NCI-H748 (cell line): ENCODE results near the gene KANTR.

Source experiments
- DNase-seq: peaks from one replicate; lab custom pipeline; 2025; ENCODE audit not compliant: unreplicated experiment; lab: John Stamatoyannopoulos, UW

The KANTR gene

DNA sequence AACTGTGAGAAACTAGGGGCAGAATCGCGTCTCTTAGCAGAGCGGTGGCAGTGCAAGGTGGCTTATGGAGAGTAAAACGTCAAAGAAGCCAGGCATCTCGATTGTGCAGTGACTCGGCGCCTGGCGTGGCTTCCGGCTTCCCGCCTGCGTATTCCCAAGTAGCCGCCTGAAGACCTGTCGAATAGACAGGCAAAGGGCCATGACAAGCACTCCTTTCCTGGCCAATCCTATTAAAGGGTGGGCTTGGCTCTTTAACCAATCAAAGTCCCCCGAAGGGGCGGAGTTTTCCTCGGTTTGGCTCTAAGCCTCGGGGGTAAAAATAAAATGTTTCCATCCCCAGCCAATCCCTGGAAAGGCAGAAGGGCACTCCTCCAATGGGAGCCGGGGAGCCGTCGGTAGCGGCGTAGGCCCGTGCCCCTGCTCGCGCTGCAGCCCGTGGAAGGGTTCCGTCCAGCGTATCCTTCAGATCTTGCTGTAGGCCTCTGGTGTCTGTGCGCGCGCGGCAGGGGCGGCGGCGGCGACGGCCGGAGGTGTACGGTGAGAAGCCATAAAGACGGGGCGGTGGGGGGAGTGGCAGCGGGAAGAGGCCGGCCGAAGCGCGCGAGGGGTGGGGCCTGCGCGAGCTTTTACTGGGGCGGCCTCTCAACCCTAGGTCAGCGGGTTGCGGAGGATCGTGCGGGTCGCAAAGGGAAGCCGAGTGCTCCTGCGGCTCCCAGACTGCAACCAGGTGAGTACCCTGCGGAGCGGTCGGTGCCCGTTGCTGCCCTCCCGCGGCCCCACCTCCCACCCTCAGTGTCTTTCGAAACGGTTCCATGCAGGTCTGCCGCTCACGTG, at the start of gene KANTR:
Gene KANTR (plus strand): TSS at position 395 of the 834 bp plus-strand sequence. CDS start 30,131 bp downstream, outside the sequence.
- DNase-seq: peak; percentile 98

DNA sequence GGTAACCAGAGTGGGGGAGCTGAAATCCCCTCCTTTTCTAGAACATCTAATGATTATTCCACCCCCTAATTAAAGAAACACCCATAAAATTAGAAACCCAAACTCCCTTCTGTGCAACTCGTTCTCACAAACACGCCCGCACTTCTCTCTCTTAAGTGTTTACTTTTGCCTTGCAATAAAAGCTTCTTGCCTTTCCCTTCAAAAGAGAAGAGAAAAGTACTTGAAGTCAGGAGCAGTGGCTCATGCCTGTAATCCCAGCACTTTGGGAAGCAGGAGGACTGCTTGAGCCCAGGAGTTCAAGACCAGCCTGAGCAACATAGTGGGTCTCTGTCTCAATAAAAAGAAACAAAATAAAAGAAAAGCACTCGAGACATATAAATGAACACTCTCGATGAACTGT, 48.9 kb upstream of the KANTR start:
- DNase-seq: no peak

DNA sequence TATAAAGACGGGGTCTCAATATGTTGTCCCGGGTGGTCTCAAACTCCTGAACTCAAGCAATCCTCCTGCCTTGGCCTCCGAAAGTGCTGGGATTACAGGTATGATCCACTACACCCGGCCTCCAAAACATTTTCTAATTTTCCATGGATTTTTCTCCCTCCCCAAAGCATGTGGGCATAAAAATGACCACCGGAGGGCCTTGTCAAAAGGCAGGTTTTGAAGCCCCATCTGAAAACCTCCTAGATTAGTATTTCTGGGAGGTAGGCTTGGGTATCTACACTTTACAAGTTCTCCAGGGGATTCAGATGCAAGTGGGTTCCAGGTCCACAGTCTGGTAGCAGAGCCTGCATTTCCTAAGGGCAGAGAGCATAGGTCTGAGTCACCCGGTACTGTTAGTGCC, 46.7 kb upstream of the KANTR start:
- DNase-seq: peak; percentile 54

DNA sequence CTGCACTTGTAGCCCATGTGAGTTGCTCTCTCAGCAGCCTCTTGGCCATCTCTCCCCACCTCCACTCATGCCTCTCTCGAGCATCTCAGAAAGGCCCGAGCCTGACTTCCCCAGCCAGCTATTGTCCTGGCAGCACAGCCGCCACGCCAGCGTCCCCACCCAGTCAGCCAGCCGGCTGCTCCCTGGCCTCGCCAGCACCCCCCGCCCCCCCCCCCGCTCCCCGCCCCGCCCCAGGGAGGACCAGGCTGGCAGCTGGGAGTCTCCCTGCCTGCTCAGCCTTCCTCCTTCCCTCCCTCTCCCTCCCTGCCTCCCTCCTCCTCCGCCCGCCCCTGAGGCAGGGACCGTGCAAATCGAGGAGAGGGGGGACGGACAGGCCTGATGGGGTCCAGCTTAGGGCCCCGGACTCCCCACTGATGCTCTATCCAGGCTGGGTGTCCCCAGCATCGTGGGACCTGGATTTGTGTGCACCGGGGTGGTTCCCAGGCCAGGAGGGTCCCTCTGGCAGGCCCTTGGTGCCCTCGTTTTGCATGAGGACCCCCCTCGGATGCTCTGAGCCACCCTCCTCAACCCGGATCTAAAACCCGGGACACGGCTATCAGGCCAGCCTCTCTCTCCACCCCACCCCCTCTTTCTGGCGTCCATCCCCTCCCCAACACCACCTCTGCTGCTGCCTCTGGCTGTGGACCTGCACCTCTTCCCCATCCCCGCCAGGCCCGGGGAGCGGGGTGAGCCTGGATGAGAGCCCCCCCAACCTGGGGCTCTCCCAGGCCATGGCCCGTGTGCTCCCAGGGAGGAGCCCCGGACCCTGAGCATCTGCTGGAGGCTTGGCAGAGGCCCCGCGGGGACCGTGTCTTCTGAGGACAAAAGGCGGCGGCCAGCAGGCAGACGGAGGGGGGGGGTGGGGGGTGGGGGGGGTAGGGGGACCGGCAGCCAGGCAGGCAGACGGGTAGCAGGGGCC, 45.5 kb upstream of the KANTR start, which contains the start of gene GPR173:
Gene GPR173 (plus strand): TSS at position 621 of the 958 bp plus-strand sequence. CDS start 27,833 bp downstream, outside the sequence.
- peak; percentile 84 for DNase-seq

- peak; percentile 27 for DNase-seq
Measured at GRCh38 chrX:53049127-53049517, 44.8 kb upstream of the KANTR start.

DNA sequence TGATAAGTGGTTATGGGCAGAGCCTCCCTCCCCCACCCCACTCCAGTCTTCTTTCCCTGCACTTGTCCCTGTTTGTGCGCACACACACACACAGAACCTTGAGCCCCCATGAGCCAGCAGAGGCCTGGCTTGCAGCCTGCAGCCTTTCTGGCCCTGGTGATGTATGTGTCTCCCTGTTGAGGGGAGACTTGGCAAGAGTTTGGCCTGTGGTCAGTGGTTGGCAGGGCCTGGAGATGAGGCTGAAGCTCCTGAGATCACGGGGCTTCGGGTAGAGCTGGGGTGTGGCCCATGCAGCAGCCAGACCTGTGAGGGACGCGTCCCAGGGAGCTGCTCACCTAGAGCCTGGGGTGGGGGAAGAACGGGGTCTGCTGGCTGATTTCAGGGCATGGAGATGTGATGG, 43.1 kb upstream of the KANTR start:
- DNase-seq: no peak

DNA sequence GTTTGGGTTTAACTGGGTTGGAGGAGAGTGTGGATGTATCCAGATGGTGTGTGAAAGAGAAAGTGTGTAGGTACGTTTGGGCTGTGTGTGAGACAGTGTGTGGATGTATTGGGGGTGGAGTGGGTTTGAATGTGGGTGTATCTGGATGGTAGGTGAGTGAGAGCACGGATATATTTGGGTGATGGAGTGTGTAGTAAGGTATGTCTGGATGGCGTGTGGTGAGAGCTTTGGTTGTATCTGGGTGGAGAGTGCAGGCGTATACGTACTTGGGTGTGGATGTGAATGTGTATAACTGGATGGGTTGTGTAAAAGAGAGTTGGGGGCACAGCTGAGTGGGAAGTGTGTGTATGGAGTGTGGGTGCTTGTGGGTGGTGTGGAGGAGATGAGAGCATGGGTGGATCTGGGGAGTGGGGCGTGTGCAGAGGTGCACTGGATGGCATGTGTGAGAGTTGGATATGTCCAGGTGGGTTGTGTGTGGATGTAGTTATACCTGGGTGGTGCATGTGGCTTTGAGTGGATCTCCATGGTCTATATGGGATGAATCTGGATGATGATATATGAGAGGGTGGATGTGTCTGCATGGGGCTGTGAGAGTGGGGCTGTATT, 38.6 kb upstream of the KANTR start:
- DNase-seq: no peak

DNA sequence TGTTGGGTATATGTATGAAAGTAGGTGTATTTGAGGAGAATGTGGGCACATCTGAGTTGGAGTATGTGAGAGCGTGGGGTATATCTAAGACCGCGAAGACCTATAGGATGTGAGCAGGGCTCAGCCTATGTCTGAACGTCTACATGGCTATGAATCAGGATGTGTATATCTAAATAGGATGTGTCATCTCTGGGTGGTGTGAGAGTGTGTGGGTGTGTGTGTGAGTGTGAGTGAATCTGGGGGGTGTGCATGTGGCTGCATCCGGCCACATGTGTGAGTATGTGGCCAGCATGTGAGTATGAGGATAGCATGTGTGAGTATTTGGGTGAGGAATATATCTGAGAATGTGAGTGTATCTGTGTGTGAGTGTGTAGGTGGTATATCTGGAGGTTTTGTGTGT, 37.6 kb upstream of the KANTR start:
- no peak for DNase-seq

DNA sequence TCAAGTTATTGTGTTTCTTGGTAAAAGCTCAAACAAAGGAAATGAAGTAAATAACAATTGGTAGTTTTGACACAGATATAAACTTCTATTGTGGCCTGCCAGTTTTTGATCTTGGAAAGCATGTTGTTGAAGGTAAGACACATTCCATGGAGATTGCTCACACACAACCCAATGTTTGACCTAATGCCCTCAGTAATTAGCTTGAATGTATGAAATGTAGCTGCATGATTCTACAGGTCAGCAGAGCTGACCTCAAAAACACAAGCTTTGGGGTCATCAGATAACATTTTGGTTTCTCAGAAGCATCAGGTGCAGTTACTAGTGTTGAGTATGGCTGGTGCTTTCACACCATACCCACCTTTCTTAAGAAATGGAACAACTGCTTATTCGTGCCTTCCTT, 28.8 kb upstream of the KANTR start:
- no peak for DNase-seq

DNA sequence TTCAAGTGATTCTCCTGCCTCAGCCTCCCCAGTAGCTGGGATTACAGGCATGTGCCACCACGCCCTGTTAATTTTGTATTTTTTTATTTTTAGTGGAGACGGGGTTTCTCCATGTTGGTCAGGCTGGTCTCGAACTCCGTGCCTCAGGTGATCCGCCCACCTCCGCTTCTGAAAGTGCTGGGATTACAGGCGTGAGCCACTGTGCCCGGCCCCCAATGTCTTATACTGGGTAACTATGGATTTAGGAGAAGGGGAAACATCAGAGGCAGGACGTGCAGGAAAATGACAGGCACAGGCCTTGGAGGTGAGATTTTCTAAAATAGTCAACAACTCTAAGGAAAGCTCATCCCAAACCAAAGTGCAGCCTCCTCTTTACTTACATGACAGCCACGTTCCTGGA, 22.9 kb upstream of the KANTR start:
- DNase-seq: no peak

- DNase-seq: peak; percentile 84
Measured at GRCh38 chrX:53071604-53072417, 22.1 kb upstream of the KANTR start.

GRCh38 chrX:53072418-53073114, 21.4 kb upstream of the KANTR start:
- peak; percentile 11 for DNase-seq

DNA sequence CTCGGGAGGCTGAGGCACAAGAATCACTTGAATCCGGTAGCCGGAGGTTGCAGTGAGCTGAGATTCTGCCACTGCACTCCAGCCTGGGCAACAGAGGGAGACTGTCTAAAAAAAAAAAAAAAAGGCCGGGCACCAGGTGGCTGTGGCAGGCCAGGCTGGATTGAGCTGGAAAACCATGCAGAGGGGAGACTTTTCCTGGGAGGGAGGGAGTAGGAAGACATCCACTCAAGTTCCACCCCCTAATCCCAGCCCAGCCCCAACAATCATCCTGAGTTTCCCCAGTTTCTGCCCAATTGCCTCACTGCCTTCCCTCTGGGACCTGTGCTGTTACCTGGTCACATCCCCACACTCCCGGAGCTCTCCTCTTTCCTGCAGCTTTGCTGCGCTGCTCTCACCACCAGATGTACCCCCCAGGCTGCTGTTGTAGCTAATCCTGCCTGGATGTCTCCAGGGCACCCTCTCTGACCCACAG, 20.8 kb upstream of the KANTR start:
- peak; percentile 71 for DNase-seq

DNA sequence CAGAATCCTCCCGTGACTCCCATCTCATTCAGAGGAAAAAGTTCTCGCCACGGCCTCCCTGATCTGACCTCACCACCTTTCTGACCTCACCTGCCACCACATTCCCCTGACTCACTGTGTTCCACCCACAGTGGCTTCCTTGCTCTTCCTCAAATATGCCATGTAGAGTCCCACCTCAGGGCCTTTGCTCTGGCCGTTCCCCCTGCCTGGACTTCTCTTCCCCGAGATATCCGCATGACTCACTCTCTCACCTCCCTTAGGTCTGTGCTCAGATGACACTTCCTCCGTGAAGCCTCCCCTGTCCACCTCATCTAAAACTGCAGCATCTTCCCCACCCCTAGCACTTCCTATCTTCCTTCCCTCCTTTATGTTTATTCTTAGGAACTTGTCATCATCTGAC, 18.9 kb upstream of the KANTR start:
- DNase-seq: no peak

GRCh38 chrX:53076671-53077070, 17.3 kb upstream of the KANTR start:
- no peak for DNase-seq

DNA sequence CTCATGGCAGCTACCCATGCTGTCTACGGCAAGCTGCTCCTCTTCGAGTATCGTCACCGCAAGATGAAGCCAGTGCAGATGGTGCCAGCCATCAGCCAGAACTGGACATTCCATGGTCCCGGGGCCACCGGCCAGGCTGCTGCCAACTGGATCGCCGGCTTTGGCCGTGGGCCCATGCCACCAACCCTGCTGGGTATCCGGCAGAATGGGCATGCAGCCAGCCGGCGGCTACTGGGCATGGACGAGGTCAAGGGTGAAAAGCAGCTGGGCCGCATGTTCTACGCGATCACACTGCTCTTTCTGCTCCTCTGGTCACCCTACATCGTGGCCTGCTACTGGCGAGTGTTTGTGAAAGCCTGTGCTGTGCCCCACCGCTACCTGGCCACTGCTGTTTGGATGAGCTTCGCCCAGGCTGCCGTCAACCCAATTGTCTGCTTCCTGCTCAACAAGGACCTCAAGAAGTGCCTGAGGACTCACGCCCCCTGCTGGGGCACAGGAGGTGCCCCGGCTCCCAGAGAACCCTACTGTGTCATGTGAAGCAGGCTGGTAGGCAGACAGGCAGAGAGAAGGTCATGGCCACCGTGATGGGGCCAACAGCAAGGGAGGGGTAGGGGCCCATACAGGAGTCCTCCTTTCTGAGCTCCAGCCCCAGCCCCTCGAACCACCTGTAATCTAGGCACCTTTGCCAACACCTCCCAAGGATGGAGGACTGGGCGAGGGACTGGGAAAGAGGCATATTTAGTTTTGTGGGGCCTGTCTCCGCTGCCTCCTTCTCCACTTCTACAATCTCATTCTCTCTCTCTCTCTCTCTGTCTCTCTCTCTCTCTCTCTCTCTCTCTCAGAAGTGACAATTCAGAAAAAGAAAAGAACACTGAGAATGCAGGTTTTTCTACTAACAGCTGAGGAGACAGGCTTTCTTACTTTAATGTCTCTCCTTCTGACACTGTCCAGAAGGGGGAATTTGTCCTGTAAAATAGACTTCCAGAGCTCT, 16.4 kb upstream of the KANTR start:
- no peak for DNase-seq

DNA sequence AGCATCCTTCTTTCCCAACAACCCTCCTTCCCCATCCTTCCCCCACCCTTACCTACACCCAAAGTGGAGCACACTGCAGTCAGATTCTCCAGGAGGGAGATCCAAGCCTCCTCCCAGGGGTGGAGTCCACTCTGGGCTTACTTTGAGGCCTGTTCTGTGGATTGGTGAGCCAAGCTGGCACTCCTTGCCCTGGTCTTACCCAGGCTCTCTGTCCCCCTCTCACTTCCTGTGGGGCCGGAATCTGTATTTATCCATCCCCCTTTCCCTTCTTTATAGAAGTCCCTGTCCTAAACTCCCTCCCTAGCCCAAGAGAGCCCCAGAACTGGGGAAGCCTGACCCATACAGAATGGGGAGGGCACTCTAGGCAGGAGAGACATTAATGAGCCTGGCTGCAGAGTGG, 15.0 kb upstream of the KANTR start:
- no peak for DNase-seq
